ENCODE data around the gene TLCD3A.
A peak's percentile ranks its signal among the peaks of the same experiment; 100 is the strongest.
"Not testable (repeated sequence)": the region's sequence is repeated elsewhere in the genome, so short reads cannot be mapped to it uniquely, and the experiment has no call there.

TLCD3A gene

GRCh38 chr17:740240-741017, 8.0 kb downstream of the TLCD3A start:
- Histone ChIP-seq H3K4me3 (ENCODE audit: low read depth in 1 of 2, low read length in 2 of 2) (no peak overlapping the region), H3K9me3 (ENCODE audit: low read length) (no peaks in the 10 kb centered on the region), H3K36me3 (ENCODE audit: insufficient read depth, low read length) (peaks cover 35% of the 10 kb centered on the region), H3K27me3 (ENCODE audit: control insufficient read depth in 1 of 2, insufficient read depth in 2 of 2, low read length in 2 of 2) (no peaks in the 10 kb centered on the region), H3K4me1 (ENCODE audit: insufficient read depth, low read length) (no peaks in the 10 kb centered on the region), H3K9ac (ENCODE audit: low read length) (no peak overlapping the region), H3K27ac (ENCODE audit: low read depth, low read length) (no peak overlapping the region)

DNA sequence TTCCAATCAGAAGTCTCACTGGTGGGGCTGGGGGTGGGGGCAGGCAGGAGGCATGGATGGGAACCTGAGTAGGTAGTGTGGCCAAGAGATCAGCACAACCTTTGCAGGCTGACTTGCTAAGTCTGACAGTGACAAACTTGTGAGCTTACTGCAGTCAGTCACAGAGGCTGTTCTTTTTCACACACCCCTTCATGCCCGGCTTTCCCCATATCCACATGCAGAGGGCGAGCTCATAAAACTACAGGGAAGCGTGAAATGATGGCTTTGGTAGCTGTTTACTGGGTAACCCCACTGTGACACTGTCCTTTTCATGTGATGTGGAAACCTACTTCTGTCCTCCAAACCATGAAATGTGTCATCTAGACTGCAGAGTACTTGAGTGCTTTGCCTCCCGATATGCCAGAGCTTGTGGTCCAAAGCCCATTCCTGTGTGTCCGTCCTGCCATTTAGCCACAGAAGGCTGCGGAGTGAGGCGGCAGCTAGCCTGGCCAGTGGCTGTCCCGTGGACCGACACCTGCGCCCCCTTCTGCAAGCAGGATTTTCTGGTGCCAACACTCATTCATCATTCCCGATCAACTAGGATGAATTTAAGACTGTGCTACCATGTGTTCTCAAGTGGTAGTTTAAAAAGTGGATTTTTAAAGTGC, 9.9 kb downstream of the TLCD3A start:
- Histone ChIP-seq H3K4me1 (ENCODE audit: insufficient read depth, low read length) (no peaks in the 10 kb centered on the region), H3K4me3 (ENCODE audit: low read depth in 1 of 2, low read length in 2 of 2) (no peak overlapping the region), H3K9ac (ENCODE audit: low read length) (no peak overlapping the region), H3K9me3 (ENCODE audit: low read length) (no peaks in the 10 kb centered on the region), H3K27me3 (ENCODE audit: control insufficient read depth in 1 of 2, insufficient read depth in 2 of 2, low read length in 2 of 2) (no peaks in the 10 kb centered on the region), H3K36me3 (ENCODE audit: insufficient read depth, low read length) (peaks cover 53% of the 10 kb centered on the region), H3K27ac (ENCODE audit: low read depth, low read length) (no peak overlapping the region)

DNA sequence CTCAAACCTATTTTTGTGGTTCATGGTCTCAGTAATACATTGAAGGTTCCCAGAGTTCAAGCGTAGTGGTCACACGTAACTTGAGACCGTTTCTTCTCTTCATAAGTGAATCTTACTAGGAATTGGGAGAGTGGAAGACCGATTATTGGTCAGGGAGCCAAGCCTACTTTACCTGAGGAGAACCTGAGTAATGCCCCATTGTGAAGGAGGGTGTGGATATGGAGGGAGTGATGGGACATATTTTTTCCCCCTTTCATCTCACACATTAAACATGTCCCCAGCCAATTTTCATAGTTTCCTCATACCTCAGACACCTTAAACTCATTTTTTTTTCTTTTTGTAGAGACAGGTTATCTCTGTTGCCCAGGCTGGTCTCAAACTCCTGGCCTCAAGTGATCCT, 10.7 kb downstream of the TLCD3A start:
- Histone ChIP-seq H3K9ac (ENCODE audit: low read length) (no peak overlapping the region), H3K27me3 (ENCODE audit: control insufficient read depth in 1 of 2, insufficient read depth in 2 of 2, low read length in 2 of 2) (no peaks in the 10 kb centered on the region), H3K4me3 (ENCODE audit: low read depth in 1 of 2, low read length in 2 of 2) (no peak overlapping the region), H3K27ac (ENCODE audit: low read depth, low read length) (no peak overlapping the region), H3K4me1 (ENCODE audit: insufficient read depth, low read length) (no peaks in the 10 kb centered on the region), H3K9me3 (ENCODE audit: low read length) (no peaks in the 10 kb centered on the region), H3K36me3 (ENCODE audit: insufficient read depth, low read length) (peaks cover 61% of the 10 kb centered on the region)

DNA sequence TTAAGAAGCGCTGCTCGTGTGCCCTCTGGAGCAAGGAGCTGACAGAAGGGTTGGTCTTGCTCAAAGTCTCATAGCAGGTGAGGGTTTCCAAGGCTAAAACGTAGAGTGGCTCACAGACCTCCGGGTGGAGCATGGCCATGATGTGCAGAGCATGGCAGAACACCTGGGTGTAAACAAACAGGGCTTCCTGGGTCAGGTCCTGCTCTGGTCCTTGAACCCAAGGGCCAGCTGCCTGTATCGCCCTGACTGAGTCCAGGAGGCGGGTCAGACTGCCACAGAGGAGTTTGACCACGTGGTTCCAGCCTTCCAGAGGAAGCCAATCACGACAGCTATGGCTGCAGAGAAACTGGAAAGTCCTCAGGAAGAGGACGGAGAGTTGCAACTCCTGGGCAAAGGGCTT, 12.5 kb downstream of the TLCD3A start:
- H3K9me3 ChIP-seq (ENCODE audit: low read length) = no peaks in the 10 kb centered on the region
- H3K36me3 ChIP-seq (ENCODE audit: insufficient read depth, low read length) = peaks cover 61% of the 10 kb centered on the region
- no peak overlapping the region for H3K4me3 ChIP-seq (ENCODE audit: low read depth in 1 of 2, low read length in 2 of 2)
- H3K4me1 ChIP-seq (ENCODE audit: insufficient read depth, low read length) = peaks cover 5% of the 10 kb centered on the region
- H3K27ac ChIP-seq (ENCODE audit: low read depth, low read length) = no peak overlapping the region
- no peak overlapping the region for H3K9ac ChIP-seq (ENCODE audit: low read length)
- H3K27me3 ChIP-seq (ENCODE audit: control insufficient read depth in 1 of 2, insufficient read depth in 2 of 2, low read length in 2 of 2) = no peaks in the 10 kb centered on the region

DNA sequence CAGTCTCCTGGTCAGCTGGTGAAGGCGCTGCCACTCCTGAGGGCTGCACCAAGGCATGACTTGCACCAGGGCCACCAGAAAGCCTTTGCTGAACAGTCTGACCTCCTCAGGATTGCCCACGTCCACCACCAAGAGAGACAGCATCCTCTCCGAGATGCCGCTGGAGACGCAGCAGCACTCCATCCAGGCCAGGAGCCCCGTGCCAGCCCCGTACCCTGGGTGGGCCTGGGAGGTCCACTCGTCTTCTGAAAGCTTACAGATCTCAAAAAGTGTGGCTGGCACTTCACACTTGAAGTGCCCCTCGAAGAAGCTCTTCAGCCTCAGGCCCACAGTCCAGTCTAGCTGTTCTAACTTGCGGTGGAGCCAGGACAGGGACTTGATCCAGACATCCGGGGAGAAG, 13.0 kb downstream of the TLCD3A start:
- Histone ChIP-seq H3K4me3 (ENCODE audit: low read depth in 1 of 2, low read length in 2 of 2) (no peak overlapping the region), H3K36me3 (ENCODE audit: insufficient read depth, low read length) (peaks cover 57% of the 10 kb centered on the region), H3K9me3 (ENCODE audit: low read length) (no peaks in the 10 kb centered on the region), H3K27me3 (ENCODE audit: control insufficient read depth in 1 of 2, insufficient read depth in 2 of 2, low read length in 2 of 2) (no peaks in the 10 kb centered on the region), H3K27ac (ENCODE audit: low read depth, low read length) (no peak overlapping the region), H3K4me1 (ENCODE audit: insufficient read depth, low read length) (peaks cover 10% of the 10 kb centered on the region), H3K9ac (ENCODE audit: low read length) (no peak overlapping the region)

DNA sequence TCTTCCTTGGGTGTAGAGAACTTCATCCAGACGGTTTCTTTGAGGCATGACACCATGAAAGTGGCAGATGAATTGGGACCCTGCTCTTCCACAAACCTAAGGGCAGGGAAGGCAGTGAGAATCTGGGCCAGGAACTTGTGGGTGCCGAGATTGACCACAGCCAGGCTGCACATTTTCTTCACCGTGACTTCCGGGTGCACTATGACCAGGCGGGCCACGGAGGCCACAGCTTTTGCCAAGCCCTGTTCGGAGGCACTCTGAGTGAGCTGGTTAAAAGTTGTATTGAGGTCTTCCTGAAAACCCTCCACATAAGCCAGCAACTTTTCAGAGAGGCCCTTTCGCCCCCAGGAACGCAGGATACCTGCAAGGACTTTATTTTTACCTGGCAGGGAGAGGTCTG, 13.8 kb downstream of the TLCD3A start:
- H3K27me3 ChIP-seq (ENCODE audit: control insufficient read depth in 1 of 2, insufficient read depth in 2 of 2, low read length in 2 of 2) = no peaks in the 10 kb centered on the region
- H3K27ac ChIP-seq (ENCODE audit: low read depth, low read length) = no peak overlapping the region
- peaks cover 53% of the 10 kb centered on the region for H3K36me3 ChIP-seq (ENCODE audit: insufficient read depth, low read length)

GRCh38 chr17:746783-747629, 14.6 kb downstream of the TLCD3A start:
- Histone ChIP-seq H3K36me3 (ENCODE audit: insufficient read depth, low read length) (peaks cover 44% of the 10 kb centered on the region), H3K4me3 (ENCODE audit: low read depth in 1 of 2, low read length in 2 of 2) (no peak overlapping the region)

More for the DNA sequence above, 13.8 kb downstream of the TLCD3A start:
- H3K9ac ChIP-seq (ENCODE audit: low read length) = no peak overlapping the region
- no peaks in the 10 kb centered on the region for H3K9me3 ChIP-seq (ENCODE audit: low read length)
- H3K4me1 ChIP-seq (ENCODE audit: insufficient read depth, low read length) = peaks cover 18% of the 10 kb centered on the region
- H3K4me3 ChIP-seq (ENCODE audit: low read depth in 1 of 2, low read length in 2 of 2) = no peak overlapping the region

DNA sequence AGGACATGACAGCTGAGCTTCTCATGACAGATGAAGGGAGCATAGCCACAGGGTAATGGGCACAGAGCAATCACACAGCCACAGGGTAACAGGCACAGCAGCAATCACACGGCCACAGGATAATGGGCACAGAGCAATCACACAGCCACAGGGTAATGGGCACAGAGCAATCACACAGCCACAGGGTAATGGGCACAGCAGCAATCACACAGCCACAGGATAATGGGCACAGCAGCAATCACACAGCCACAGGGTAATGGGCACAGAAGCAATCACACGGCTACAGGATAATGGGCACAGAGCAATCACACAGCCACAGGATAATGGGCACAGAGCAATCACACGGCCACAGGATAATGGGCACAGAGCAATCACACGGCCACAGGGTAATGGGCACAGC, 16.2 kb downstream of the TLCD3A start:
- H3K27me3 ChIP-seq (ENCODE audit: control insufficient read depth in 1 of 2, insufficient read depth in 2 of 2, low read length in 2 of 2); H3K27ac ChIP-seq (ENCODE audit: low read depth, low read length); H3K9ac ChIP-seq (ENCODE audit: low read length); H3K9me3 ChIP-seq (ENCODE audit: low read length); H3K4me3 ChIP-seq (ENCODE audit: low read depth in 1 of 2, low read length in 2 of 2): not testable (repeated sequence)
- H3K4me1 ChIP-seq (ENCODE audit: insufficient read depth, low read length) = peaks cover 21% of the 10 kb centered on the region
- peaks cover 44% of the 10 kb centered on the region for H3K36me3 ChIP-seq (ENCODE audit: insufficient read depth, low read length)

More at GRCh38 chr17:746783-747629, 14.6 kb downstream of the TLCD3A start:
- H3K9ac ChIP-seq (ENCODE audit: low read length) = no peak overlapping the region
- H3K27me3 ChIP-seq (ENCODE audit: control insufficient read depth in 1 of 2, insufficient read depth in 2 of 2, low read length in 2 of 2) = no peaks in the 10 kb centered on the region
- H3K4me1 ChIP-seq (ENCODE audit: insufficient read depth, low read length) = peaks cover 21% of the 10 kb centered on the region
- H3K27ac ChIP-seq (ENCODE audit: low read depth, low read length) = no peak overlapping the region
- no peaks in the 10 kb centered on the region for H3K9me3 ChIP-seq (ENCODE audit: low read length)

DNA sequence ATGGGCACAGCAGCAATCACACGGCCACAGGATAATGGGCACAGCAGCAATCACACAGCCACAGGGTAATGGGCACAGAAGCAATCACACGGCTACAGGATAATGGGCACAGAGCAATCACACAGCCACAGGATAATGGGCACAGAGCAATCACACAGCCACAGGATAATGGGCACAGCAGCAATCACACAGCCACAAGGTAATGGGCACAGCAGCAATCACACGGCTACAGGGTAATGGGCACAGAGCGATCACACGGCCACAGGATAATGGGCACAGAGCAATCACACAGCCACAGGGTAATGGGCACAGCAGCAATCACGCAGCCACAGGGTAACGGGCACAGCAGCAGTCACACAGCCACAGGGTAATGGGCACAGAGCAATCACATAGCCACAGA, 17.0 kb downstream of the TLCD3A start:
- Histone ChIP-seq H3K4me1 (ENCODE audit: insufficient read depth, low read length) (peaks cover 21% of the 10 kb centered on the region), H3K36me3 (ENCODE audit: insufficient read depth, low read length) (peaks cover 36% of the 10 kb centered on the region)
- not testable (repeated sequence) for H3K27me3 ChIP-seq (ENCODE audit: control insufficient read depth in 1 of 2, insufficient read depth in 2 of 2, low read length in 2 of 2); H3K9me3 ChIP-seq (ENCODE audit: low read length); H3K27ac ChIP-seq (ENCODE audit: low read depth, low read length); H3K9ac ChIP-seq (ENCODE audit: low read length); H3K4me3 ChIP-seq (ENCODE audit: low read depth in 1 of 2, low read length in 2 of 2)

- Histone ChIP-seq H3K9me3 (ENCODE audit: low read length) (no peaks in the 10 kb centered on the region), H3K9ac (ENCODE audit: low read length) (peak overlapping the region; percentile 6), H3K27me3 (ENCODE audit: control insufficient read depth in 1 of 2, insufficient read depth in 2 of 2, low read length in 2 of 2) (no peaks in the 10 kb centered on the region), H3K36me3 (ENCODE audit: insufficient read depth, low read length) (peaks cover 25% of the 10 kb centered on the region), H3K27ac (ENCODE audit: low read depth, low read length) (no peak overlapping the region), H3K4me1 (ENCODE audit: insufficient read depth, low read length) (peaks cover 21% of the 10 kb centered on the region), H3K4me3 (ENCODE audit: low read depth in 1 of 2, low read length in 2 of 2) (peak overlapping the region in 1 of 2 donors; percentile 87)
Observed at GRCh38 chr17:750431-751037, 18.1 kb downstream of the TLCD3A start.

All from muscle layer of colon (tissue), 2 donors.